Neural progenitor cell (in vitro differentiated cells): ENCODE data around the gene OPN3.

Experiments
- CTCF ChIP-seq: fragments of 200-600 bp; sonication (generic); IDR thresholded peaks from 2 replicates; pipeline ENCODE4 v1.5.1; 2017; ENCODE audit warnings: antibody characterized with exemption, mild to moderate bottlenecking
- EZH2phosphoT487 ChIP-seq: fragments of 200-600 bp; sonication (generic); IDR thresholded peaks from 2 replicates; pipeline ENCODE4 v1.6.1; 2017; ENCODE audit warnings: antibody characterized with exemption

- TF ChIP-seq CTCF (no peak), EZH2phosphoT487 (no peak)
These were observed 876 bp upstream of the OPN3 start for GRCh38 chr1:241640867-241641622.
